ENCODE measurements around the gene TOR1AIP2.
"Not testable (repeated sequence)": the region's sequence is repeated elsewhere in the genome, so short reads cannot be mapped to it uniquely, and the experiment has no call there.

Gene TOR1AIP2

GRCh38 chr1:179875596-179876299, 1.9 kb downstream of the TOR1AIP2 start:
- no peak for DNase-seq (ENCODE audit: low read depth, low spot score)

GRCh38 chr1:179873438-179873851, 4.2 kb downstream of the TOR1AIP2 start:
- DNase-seq (ENCODE audit: low read depth, low spot score) = no peak

GRCh38 chr1:179872558-179872957, 5.0 kb downstream of the TOR1AIP2 start:
- no peak for DNase-seq (ENCODE audit: low read depth, low spot score)

- DNase-seq (ENCODE audit: low read depth, low spot score) = no peak
Observed at GRCh38 chr1:179871940-179872339, 5.7 kb downstream of the TOR1AIP2 start.

- DNase-seq (ENCODE audit: low read depth, low spot score) = no peak
Observed at GRCh38 chr1:179870870-179871269, 6.7 kb downstream of the TOR1AIP2 start.

- no peak for DNase-seq (ENCODE audit: low read depth, low spot score)
Observed at GRCh38 chr1:179867493-179868330, 9.9 kb downstream of the TOR1AIP2 start.

- no peak for DNase-seq (ENCODE audit: low read depth, low spot score)
Observed at GRCh38 chr1:179866616-179867015, 11.0 kb downstream of the TOR1AIP2 start.

GRCh38 chr1:179865377-179865776, 12.2 kb downstream of the TOR1AIP2 start:
- no peak for DNase-seq (ENCODE audit: low read depth, low spot score)

- no peak for DNase-seq (ENCODE audit: low read depth, low spot score)
Observed at GRCh38 chr1:179860652-179861051, 17.0 kb downstream of the TOR1AIP2 start.

GRCh38 chr1:179857009-179857408, 20.6 kb downstream of the TOR1AIP2 start:
- DNase-seq (ENCODE audit: low read depth, low spot score) = no peak

- DNase-seq (ENCODE audit: low read depth, low spot score) = no peak
Observed at GRCh38 chr1:179856296-179856695, 21.3 kb downstream of the TOR1AIP2 start.

GRCh38 chr1:179855831-179856230, 21.8 kb downstream of the TOR1AIP2 start:
- DNase-seq (ENCODE audit: low read depth, low spot score) = not testable (repeated sequence)

GRCh38 chr1:179853102-179853501, 24.5 kb downstream of the TOR1AIP2 start:
- no peak for DNase-seq (ENCODE audit: low read depth, low spot score)

GRCh38 chr1:179848233-179848632, 29.4 kb downstream of the TOR1AIP2 start:
- no peak for DNase-seq (ENCODE audit: low read depth, low spot score)

GRCh38 chr1:179840107-179840506, 37.5 kb downstream of the TOR1AIP2 start:
- no peak for DNase-seq (ENCODE audit: low read depth, low spot score)

- not testable (repeated sequence) for DNase-seq (ENCODE audit: low read depth, low spot score)
Observed at GRCh38 chr1:179836686-179837445, 40.7 kb downstream of the TOR1AIP2 start.

- no peak for DNase-seq (ENCODE audit: low read depth, low spot score)
Observed at GRCh38 chr1:179831852-179832699, 45.5 kb downstream of the TOR1AIP2 start.

- DNase-seq (ENCODE audit: low read depth, low spot score) = no peak
Observed at GRCh38 chr1:179831225-179831624, 46.4 kb downstream of the TOR1AIP2 start.

- no peak for DNase-seq (ENCODE audit: low read depth, low spot score)
Observed at GRCh38 chr1:179828554-179829110, 49.0 kb downstream of the TOR1AIP2 start.

GRCh38 chr1:179826626-179827280, 50.9 kb downstream of the TOR1AIP2 start:
- DNase-seq (ENCODE audit: low read depth, low spot score) = no peak

All from activated naive CD8-positive, alpha-beta T cell treated with anti-CD3 and anti-CD28 coated beads, Interleukin-2, amount 50 U/mL, for 16 hours (primary cell).